ENCODE measurements around the gene CD59. TPM values are rescaled to one million over a fixed set of nuclear protein-coding genes. Genes with fewer than 3 reads are reported as not detected.

Gene CD59
- total RNA-seq, 1 donor from 2014 or later = 272 TPM

GRCh38 chr11:33769542-33769941 lies 33.3 kb upstream of the CD59 start:
- intact Hi-C loops (cut with DNase I) = no loop called here
- H3K36me3 ChIP-seq = peaks cover 0 to 54% of the 10 kb centered on the region in 2 donors

DNA sequence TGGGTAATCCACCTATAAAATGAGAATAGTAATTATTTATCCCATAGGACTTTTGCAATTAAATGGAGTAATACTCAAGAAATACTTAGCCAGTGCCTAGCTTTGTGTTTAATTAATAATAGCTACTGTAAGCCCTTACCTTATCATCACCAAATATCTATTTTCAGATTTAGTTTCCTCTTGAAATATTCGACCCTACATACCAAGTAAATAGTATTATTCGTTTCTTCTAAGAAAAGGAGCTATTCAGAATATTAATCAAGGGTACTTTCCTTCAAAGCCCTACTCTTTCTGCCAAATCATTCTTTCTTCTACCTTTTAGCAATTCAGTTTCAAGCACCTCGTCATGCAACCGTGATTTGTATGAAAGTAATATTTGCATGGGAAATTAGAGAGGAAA lies 31.4 kb upstream of the CD59 start:
- Histone ChIP-seq H3K27ac (no peak overlapping the region), H3K9me3 (no peaks in the 10 kb centered on the region), H3K4me3 (no peak overlapping the region), H3K27me3 (no peaks in the 10 kb centered on the region), H3K4me1 (peaks cover 18% of the 10 kb centered on the region), H3K36me3 (peaks cover 0 to 73% of the 10 kb centered on the region in 2 donors)
- TF ChIP-seq POLR2AphosphoS5 (IDR thresholded peaks at IDR 0.05; ENCODE audit: insufficient read depth in 1 of 2, low read depth in 1 of 2) (no peak), POLR2A (IDR thresholded peaks at IDR 0.05) (no peak)
- TF ChIP-seq, protein P1, sequence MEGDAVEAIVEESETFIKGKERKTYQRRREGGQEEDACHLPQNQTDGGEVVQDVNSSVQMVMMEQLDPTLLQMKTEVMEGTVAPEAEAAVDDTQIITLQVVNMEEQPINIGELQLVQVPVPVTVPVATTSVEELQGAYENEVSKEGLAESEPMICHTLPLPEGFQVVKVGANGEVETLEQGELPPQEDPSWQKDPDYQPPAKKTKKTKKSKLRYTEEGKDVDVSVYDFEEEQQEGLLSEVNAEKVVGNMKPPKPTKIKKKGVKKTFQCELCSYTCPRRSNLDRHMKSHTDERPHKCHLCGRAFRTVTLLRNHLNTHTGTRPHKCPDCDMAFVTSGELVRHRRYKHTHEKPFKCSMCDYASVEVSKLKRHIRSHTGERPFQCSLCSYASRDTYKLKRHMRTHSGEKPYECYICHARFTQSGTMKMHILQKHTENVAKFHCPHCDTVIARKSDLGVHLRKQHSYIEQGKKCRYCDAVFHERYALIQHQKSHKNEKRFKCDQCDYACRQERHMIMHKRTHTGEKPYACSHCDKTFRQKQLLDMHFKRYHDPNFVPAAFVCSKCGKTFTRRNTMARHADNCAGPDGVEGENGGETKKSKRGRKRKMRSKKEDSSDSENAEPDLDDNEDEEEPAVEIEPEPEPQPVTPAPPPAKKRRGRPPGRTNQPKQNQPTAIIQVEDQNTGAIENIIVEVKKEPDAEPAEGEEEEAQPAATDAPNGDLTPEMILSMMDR (IDR thresholded peaks at IDR 0.05) = no peak
- DNase-seq (ENCODE audit: extremely low spot score in 2 of 2) = no peak
- intact Hi-C loops (cut with DNase I) = no loop called here

More at GRCh38 chr11:33769542-33769941, 33.3 kb upstream of the CD59 start:
- Histone ChIP-seq H3K4me1 (peaks cover 30% of the 10 kb centered on the region), H3K4me3 (no peak overlapping the region), H3K9me3 (no peaks in the 10 kb centered on the region), H3K27me3 (no peaks in the 10 kb centered on the region), H3K27ac (no peak overlapping the region)
- TF ChIP-seq, protein P1 (IDR thresholded peaks at IDR 0.05) = no peak
- TF ChIP-seq POLR2AphosphoS5 (IDR thresholded peaks at IDR 0.05; ENCODE audit: insufficient read depth in 1 of 2, low read depth in 1 of 2) = no peak
- no peak for TF ChIP-seq POLR2A (IDR thresholded peaks at IDR 0.05)
- DNase-seq (ENCODE audit: extremely low spot score in 2 of 2) = no peak

DNA sequence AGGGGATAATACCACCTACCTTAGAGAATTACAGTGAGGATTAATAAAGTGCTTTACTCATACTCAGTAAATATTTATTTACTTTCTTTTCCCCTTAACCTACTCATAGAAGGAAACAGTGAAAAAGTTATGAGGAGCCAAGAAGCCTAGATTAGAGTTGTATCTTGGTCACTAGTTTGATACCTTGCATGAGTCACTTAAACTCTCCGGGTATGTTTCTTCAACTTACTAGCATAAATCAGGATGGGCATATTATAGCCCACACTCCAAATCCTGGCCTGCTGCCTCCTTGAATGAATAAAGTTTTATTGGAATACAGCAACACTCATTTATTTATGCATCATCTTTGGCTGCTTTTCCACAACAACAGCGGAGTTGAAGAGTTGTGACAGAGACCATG lies 29.9 kb upstream of the CD59 start:
- Histone ChIP-seq H3K4me1 (peaks cover 10% of the 10 kb centered on the region), H3K36me3 (peaks cover 0 to 73% of the 10 kb centered on the region in 2 donors), H3K9me3 (no peaks in the 10 kb centered on the region), H3K27me3 (no peaks in the 10 kb centered on the region), H3K27ac (no peak overlapping the region), H3K4me3 (no peak overlapping the region)
- TF ChIP-seq POLR2AphosphoS5 (IDR thresholded peaks at IDR 0.05; ENCODE audit: insufficient read depth in 1 of 2, low read depth in 1 of 2) (no peak), POLR2A (IDR thresholded peaks at IDR 0.05) (no peak)
- TF ChIP-seq, protein P1 (IDR thresholded peaks at IDR 0.05) = no peak
- no peak for DNase-seq (ENCODE audit: extremely low spot score in 2 of 2)
- intact Hi-C loops (cut with DNase I) = no loop called here

- Histone ChIP-seq H3K36me3 (peaks cover 0 to 78% of the 10 kb centered on the region in 2 donors), H3K4me3 (no peak overlapping the region), H3K4me1 (no peaks in the 10 kb centered on the region), H3K27ac (no peak overlapping the region), H3K27me3 (no peaks in the 10 kb centered on the region), H3K9me3 (no peaks in the 10 kb centered on the region)
- no peak for DNase-seq (ENCODE audit: extremely low spot score in 2 of 2)
- intact Hi-C loops (cut with DNase I) = no loop called here
- TF ChIP-seq POLR2AphosphoS5 (IDR thresholded peaks at IDR 0.05; ENCODE audit: insufficient read depth in 1 of 2, low read depth in 1 of 2) (no peak), POLR2A (IDR thresholded peaks at IDR 0.05) (no peak)
- TF ChIP-seq, protein P1 (IDR thresholded peaks at IDR 0.05) = no peak
Observed at GRCh38 chr11:33761471-33761870, 25.2 kb upstream of the CD59 start.

GRCh38 chr11:33753304-33753967 lies 17.2 kb upstream of the CD59 start:
- Histone ChIP-seq H3K4me1 (no peaks in the 10 kb centered on the region), H3K36me3 (peaks cover 0 to 69% of the 10 kb centered on the region in 2 donors), H3K4me3 (no peak overlapping the region), H3K27ac (no peak overlapping the region), H3K27me3 (no peaks in the 10 kb centered on the region), H3K9me3 (no peaks in the 10 kb centered on the region)
- no peak for DNase-seq (ENCODE audit: extremely low spot score in 2 of 2)
- intact Hi-C loops (cut with DNase I) = no loop called here
- TF ChIP-seq, protein P1 (IDR thresholded peaks at IDR 0.05) = no peak
- TF ChIP-seq POLR2A (IDR thresholded peaks at IDR 0.05) (no peak), POLR2AphosphoS5 (IDR thresholded peaks at IDR 0.05; ENCODE audit: insufficient read depth in 1 of 2, low read depth in 1 of 2) (no peak)
